Effector CD4-positive, alpha-beta T cell (primary cell): ENCODE measurements around the gene SRGAP2.
"Not testable (repeated sequence)": the region's sequence is repeated elsewhere in the genome, so short reads cannot be mapped to it uniquely, and the experiment has no call there.

ENCODE experiments used
- DNase-seq: peaks from one replicate; pipeline ENCODE4 v3.0.0-alpha.2; 2020

Gene SRGAP2

DNA sequence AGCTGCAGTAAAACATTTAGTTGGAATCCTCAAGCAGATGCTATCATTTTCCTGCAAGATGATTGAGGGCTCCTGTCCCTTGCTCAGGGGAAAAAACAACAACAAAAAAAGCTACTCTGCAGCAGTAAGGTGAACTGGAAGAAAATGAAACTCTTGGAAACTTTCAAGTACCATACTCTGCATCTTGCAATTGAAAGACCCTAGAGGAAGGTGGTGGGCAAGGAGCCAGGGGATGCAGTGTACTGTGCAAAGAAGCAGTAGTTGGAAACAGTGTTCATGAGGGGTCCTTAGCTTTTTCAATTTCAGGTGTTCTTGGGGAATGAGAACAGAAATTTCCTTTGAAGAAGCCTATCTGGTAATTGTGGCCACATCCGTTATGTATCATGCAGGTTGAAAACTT lies 7.5 kb downstream of the SRGAP2 start:
- DNase-seq: not testable (repeated sequence)

DNA sequence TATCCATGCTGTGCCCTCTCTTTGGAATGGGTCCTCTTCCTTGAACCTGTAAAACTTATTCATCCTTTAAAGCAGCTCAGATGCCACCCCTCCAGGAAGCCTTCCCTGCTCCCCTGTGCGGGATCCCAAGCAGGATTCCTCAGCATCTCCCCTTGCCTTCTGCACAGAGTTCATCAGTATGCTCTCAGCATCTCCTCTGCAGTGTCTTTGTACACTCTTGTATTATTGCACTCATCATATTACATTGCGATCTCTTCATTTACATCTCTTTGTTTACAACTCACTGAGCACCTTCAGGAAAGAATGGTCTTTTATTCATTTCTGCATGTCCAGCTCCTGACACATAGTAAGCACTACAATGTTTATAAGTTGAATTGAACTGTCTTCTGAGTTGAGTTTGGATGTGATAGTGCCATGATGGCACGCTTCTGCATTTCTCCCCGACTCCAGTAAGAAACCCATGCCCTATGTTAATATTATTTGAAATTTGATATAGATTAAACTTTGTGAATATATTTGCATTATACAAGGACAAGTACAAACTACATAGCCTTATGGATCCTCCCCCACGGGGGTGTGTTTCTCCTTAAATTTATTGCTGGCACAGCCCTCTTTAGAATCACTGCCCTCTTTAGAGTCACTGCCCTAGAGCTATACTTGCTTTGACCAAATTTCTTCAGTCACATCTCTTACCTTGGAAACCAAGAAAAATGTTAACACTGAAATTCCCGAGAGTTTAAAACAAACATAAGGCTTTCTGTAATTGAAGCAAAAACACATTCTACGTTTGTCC lies 12.5 kb downstream of the SRGAP2 start:
- DNase-seq: not testable (repeated sequence)

DNA sequence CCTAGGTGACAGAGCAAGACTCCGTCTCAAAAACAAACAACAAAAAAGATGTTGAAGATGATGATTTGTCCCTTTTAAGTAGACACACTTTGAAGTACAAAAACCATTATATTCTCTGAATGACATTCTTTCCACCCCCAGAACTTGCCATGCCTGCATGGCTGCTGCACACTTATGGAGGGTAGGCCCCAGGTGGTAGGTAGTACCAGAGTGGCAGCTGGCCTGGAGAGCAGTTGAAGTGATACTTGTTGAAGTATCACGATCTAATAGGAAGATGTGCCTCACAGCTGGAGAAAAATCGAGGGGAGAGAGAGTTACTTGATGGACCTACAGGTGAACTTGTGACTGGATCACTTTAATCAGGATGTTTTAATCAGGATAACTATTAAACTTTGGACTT lies 14.9 kb downstream of the SRGAP2 start:
- DNase-seq: not testable (repeated sequence)

DNA sequence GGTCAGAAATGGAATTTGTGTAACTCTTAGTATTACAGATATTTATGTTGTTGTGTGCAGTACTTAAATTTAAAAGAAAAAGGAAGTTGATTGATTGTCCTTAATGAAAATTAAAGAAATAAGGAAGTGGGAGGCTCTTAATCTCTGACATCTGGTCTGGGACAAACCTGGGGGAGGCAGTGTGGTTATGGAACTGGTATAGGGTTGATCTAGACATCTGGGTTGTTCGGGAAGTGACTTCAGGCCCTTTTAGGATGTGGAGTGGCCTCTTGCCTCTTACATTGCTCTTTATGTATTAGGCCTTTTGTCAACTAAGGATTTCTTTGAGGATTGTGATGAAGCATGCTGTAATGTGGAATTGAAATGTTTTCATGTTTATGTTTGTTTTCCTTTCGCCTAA lies 15.4 kb downstream of the SRGAP2 start:
- DNase-seq: not testable (repeated sequence)

DNA sequence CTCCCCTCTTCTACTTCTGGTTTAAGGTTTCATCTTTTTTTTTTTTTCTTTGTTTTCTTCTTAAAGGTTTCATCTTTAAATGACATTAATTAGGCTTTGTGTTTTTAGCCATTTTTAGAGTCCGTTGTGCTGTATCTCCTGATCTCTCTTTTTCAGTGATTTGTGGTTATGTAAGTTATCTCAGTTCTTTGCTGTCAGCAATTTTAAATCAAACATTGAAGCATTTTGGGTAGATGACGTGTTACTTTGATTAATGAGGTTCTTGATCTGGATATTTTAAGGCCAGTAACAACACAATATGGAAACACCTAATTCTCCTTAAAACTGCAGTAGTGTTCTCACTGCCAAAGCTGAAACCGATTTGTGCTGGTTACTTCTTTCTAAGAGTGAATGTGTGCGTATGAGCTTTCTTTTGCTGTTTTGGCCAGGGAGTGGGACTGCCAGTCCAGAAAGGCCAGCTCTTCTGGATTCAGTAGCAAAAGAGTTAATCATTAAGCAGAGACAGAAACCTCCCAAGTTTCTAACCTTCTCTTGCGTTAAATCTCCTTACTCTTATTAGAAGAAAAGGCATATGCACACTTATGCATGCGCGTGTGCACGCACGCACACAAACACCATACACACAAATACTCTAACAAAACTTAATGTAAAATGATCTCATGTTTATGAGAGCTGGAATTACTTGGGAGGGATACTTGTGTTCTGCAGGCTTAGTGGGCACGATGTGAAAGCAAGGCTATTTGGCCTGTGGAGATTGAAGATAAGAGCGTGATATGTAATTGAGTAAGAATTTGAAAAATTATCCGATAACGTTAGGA lies 16.4 kb downstream of the SRGAP2 start:
- DNase-seq: not testable (repeated sequence)

DNA sequence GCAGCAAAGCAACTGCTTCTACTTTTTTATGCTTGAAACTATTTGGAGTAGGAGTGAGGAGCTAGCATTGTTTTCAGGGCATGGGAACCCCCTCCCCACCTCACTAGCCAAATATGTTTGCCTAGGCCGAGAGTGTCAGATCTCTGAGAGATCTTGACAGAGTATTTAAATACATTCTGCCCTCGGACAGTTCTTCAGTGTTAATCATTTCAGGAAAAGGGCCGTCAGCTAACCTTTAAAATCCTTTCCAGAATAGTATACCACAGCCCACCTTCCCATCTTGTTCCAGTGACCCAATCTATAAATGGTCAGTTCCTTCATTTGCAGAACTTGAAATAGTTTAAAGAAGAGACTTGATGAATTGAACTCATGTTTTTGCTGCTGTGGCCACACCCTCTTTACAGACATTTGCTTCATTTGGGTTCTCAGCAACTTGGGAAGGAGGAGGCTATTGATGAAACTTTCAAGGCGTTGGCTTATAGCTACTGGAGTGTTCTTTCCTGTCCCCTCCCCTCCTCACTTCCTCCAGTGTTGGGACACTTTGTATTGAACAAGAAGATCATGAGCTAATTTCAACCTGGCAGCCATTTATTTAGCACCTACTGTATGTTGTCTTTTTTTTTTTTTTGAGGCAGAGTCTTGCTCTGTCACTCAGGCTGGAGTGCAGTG lies 17.1 kb downstream of the SRGAP2 start:
- DNase-seq: not testable (repeated sequence)

DNA sequence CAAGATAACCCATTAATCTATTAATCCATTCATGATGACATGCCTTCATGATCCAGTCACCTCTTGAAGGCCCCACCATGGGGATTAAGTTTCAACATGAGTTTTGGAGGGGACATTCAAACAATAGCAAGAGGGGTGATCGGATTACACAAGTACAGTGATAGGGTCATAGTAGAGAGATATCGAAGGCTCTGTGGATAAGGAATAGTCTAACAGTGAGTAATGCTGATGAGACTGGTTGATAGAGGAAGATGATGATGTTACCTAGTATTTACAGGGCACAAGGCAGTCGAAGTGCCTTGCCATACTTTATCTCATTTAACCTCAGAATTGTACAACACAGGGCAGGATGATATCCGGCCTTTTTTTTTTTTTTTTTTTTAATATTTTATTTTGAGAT lies 18.2 kb downstream of the SRGAP2 start:
- not testable (repeated sequence) for DNase-seq

DNA sequence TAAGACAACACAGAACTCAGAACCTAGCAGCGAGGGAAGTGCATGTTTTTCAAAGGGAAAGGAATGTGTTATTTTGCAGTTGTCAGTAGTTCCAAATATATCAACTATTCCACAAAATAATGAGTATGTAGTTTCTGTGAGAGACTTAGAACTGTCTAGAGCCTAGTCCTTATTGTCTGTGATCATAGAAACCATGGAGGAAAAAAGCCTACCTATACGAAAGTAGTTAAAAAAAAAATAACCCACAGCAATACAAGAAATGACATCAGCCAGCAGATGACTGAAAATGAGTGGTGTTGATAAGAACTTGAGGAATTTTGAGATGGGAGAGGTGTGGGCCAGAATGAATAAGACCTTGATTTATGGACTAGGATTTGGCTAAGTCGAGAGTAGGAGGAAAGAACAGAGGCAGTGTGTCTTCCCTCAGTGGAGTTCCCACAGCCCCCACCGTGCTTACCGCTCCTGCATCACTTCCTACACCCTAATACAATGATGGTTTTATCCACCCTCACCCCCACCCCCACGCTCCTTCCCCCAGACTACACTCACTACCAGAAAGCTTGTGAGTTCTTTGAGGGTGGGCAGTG lies 20.9 kb downstream of the SRGAP2 start:
- DNase-seq: not testable (repeated sequence)

DNA sequence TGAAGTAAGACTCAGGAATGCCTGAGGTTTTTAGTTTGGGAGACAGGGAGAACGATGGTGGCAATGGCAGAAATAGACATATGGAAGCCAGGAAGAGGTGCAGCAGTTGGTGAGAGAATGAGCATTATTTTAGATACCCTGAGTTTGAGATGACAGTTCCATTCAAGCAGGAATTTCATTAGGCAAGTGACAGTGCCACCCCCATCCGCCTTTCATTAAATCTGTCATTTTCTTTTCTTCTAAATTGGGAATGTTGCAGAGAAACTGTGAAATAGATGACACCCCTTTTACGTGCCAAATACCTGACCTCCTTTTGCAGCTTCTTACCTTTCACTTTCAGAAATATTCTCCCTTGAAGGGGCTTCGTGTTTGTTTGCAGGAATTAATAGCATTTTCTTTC lies 22.0 kb downstream of the SRGAP2 start:
- not testable (repeated sequence) for DNase-seq

DNA sequence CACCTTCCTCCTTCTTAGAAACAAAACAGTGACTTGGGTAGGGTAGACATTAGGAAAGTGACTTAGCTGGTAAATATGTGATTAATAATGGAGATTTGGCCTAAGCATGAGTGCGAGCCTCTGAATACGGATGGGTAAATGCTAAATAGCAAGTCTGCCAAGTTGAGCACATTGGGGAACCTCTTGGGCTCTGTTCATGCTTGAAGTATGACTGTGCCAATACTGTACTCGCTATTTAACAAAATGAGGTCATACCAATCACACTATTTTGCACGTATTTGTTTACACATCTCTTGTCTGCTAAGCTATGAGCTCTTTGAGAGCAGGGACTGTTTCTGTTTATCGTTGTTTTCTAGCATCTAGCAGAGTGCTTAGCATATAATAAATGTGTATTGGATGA lies 23.5 kb downstream of the SRGAP2 start:
- not testable (repeated sequence) for DNase-seq

DNA sequence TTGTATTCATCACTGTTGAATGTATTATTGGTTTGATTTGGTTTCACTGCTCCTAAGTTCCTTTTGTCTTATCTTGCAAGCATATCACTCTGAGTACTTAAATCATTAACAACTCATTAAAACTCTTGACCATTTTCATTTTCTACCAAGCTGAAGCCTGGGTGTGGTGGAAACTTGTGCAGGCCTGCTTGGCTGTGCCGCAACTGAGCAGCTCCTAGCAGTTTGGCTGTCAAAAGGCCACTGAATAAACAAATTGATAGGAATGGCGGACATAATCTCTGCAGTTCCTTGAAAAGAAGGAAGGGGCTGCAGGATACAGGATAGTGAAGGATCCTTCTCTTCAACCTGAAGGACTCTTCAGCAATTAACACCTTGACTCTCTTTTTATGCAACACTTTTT lies 25.9 kb downstream of the SRGAP2 start:
- not testable (repeated sequence) for DNase-seq

DNA sequence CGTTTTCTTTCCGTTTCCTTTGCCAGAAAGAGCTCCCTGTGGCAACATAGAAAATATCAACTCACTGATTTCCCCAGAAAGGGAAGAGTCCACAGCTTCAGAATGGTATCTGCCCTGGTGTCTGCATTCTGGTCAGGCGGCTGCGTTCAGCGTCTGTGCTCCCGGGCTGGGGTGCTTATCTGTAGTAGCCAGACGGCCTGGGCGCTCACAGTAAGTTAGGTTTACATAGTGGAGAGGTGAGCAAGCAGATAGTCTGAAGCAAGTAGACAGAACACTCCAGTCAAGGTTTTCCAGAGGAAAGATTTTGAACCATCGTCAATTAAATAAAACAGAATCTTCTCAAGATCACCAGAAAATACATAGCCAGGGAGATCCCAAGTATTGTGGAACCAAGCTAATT lies 28.6 kb downstream of the SRGAP2 start:
- not testable (repeated sequence) for DNase-seq

DNA sequence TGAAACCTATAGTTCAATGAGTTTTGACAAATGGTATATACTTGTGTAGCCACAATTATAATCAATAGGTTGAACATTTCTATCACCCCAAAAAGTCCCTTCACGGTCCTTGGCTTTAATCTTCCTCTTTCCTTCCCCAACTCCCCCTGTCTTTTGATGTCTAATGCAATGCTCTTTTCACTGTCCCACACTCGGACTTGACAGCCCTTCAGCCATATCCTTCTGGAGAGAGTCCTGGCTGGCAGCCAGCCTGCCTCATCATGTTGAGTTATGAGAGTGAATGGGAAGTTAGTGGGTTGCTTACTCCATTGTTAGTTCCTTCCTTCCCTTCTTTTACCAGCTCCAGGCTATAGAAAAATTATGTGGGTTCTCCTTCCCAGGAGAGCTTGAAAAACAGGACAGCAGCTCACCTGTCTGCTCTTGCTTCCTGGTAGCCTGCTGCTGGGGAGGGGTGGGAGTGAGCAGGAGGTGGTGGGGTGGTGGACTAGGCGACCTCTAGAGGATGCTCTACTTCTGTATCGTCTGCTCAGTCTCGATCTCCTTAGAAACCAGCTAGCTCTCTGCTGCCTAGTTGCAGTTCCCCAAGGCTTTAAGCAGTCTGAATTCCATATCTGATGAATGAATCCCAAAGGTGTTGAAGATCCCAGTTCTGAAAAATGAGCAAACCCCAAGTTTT lies 29.8 kb downstream of the SRGAP2 start:
- DNase-seq: not testable (repeated sequence)

DNA sequence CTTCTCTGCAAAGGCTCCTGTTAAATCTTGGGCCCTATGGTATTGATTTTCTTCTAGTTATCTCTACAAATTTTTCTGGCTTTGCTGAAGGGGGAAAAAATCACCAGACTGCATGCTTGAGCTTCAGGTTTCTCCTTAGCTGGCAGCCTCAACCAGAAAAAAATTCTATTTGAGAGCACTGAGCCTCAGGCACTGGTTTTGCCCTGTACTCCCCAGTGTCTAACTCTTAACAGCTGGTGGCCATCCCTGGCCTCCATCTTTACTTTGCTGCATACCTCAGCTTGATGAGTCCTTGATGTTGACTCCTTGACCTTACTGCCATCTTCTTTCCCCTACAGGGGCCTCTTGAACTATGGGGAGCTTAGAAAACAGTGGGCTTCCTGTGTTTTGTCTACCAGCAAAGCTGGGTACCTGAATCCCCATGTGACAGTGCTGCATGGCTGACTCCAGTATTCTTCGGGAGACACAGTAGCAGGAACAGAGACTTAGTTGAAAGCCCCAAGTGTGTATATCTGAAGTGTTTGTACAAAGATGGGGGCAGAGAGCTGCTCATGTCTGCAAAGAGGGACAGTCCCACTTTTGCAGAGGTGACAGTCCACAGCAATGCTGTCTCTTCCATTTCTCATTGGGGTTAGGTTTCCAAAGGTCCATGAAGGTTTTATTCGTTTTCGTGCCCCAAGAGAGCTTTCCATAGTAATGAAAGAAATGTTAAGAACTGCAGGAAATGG lies 31.0 kb downstream of the SRGAP2 start:
- DNase-seq: not testable (repeated sequence)

DNA sequence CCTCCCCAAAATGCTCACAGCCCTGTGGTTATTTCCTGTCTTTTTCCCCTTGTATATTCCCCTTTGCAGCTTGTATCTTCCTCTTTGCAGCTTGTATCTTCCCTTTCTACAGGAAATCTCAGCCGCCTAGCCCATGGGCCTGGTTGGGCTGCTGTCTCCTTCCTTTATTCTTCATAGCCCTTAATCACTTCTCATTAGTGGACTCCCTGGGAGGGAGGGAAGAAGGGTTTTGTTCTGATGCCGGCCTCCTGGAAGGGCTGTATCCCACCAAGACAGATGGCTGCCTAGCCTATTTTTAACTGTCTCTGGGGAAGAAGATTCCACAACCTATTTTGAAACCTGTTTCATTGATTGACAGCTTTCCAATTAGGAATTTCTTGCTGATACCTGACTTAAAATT lies 31.8 kb downstream of the SRGAP2 start:
- DNase-seq: not testable (repeated sequence)

DNA sequence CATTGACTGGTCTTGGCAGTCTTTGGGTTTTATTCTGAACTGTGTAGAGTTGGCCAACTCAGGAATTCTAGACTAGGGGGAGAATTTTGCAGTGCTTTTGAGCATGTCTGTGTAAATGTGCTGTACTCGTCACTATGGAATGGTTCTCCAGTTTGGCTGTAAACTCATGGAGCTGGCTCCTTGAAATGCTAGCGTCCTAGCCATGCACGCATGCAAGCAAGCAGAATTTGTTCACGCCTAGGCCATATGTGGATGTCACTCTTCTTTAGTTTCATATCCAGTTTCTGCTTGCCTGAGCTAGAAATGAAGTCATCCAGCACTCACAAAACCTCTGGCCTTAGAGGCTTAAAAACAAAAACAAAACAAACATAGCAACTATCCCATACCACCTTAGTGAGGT lies 36.9 kb downstream of the SRGAP2 start:
- not testable (repeated sequence) for DNase-seq

DNA sequence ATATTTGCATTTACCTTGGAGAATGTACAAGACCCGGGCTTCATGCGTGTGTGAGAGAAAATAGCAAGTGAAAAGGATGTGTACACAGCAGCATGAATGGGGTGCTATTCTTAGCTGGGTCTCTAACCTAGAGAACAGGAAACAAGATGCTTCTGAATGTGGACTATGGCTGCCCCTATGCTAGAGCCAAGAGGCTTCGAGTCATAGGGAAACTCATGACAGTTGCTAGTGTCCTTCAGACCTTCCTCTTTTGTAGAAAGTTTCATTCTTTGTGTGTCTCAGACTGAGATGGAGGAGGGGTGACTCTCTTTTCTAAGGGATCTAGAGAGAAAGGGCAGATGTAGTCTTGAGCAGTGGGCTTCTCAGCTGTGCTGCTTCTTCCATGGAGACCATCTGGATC lies 40.0 kb downstream of the SRGAP2 start:
- DNase-seq: not testable (repeated sequence)

DNA sequence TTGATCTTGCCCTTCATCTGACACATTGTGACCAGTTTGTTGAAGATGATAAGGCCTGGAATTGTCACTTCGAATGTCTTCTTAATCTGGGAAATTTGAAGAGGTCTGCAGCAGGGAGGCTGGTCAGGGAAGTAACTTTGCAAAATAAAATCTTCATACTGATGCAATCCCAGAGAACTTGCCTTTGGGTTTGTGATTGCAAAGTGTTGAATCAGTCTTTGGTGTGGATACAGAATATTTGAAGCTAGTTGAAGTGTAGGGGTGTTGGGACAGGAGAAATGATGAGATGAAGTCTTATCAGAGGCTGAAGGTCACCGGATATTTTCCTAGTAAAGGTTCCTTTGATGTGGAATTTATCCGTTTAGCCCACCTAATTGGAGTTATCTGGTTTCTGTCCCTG lies 42.1 kb downstream of the SRGAP2 start:
- DNase-seq: not testable (repeated sequence)

DNA sequence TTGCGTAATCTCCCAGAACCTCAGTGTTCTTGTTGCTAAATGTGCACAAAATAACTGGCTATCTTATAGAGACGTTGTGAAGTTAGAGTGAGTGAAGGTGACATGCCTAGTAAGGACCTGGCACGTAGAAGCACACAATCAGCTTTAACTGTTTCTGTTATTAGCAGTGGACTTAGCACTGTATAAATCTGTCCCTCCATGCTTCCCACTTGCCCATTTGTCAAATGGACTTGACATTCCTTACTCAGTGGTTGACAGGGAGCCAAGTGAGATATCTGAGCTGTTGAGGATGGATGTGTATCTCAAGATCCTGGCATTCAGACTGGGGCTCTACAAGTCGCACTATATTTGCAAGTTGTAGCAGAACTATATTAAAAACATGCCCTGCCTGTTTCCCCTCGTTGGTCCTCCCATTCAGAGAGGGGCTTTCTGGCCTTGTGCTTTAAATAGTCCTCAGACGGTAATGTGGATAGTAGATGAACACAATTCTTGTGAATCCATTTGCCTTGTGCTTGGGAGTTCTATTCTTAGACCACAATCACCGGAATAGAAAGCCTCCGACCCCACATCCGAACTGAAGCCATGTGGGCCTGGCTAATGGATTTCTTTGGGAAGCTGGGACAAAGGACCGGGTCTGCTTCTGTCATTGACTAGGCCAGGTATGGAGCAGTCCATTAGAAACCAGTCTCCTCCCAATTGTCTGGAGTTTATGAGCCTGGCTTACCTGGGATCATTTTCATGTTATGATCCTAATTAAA lies 43.0 kb downstream of the SRGAP2 start:
- not testable (repeated sequence) for DNase-seq

DNA sequence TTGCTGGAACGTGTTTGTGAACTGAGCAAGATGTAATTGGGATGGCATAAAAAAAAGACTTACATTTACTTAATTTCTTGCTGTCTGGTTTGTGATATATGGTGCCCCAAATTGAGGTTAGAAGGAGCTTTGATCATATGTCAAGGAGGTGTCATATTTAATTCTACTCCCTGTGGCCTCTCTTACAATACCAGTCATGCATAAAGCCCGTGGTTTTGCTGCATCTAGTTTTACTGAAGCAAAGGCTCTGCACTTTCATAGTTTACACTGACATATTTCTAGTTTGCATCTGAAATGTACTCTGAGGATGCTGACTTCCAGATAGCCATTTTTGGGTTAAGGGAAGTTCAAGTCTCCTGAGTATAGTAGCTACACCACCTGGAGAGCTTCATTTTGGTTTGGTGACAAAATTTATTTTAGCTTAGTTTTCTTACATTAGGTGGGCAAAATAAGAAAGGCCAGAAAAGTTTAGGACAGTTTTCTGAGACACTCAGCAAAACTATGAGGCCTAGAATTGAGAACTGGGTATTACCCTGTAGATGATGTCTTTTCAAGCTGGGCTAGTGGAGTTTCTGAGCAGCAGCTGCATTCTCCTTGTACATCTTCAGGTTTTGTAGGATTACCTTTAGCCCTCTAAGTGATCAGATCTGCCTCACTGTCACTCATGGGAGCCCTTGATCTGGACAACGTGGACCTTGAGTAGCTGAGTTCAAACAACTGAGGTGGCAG lies 47.8 kb downstream of the SRGAP2 start:
- DNase-seq: not testable (repeated sequence)
